BJ (cell line): ENCODE data around the gene SLC16A4. TPM values are rescaled to one million over a fixed set of nuclear protein-coding genes. Genes with fewer than 3 reads are reported as not detected.

Experiments used
- CTCF ChIA-PET: fragments of 350-600 bp; formaldehyde crosslinking; extraction: SDS; loops from one replicate; lab custom pipeline; 2021; ENCODE audit warnings: antibody characterized with exemption, inconsistent platforms; lab: Yijun Ruan, JAX
- POLR2A ChIA-PET: fragments of 300-600 bp; sonication (Branson Sonifier 250); formaldehyde crosslinking; extraction: SDS; loops from one replicate; lab custom pipeline; 2021; ENCODE audit warnings: antibody characterized with exemption; lab: Charles Lee
- DNase-seq: peaks from one replicate; pipeline ENCODE4 v3.0.0-alpha.2; 2011; ENCODE audit warnings: low read depth
- H3K27me3 ChIP-seq: 2 replicates; pipeline ENCODE4 v1.6.0; 2011; ENCODE audit warnings: low read length; ENCODE audit not compliant: control insufficient read depth, insufficient read depth
- H3K36me3 ChIP-seq: 2 replicates; pipeline ENCODE4 v1.5.1; 2011; ENCODE audit warnings: low read length; ENCODE audit not compliant: control insufficient read depth, insufficient read depth
- H3K4me3 ChIP-seq: 2 replicates; pipeline ENCODE4 v1.5.1; 2011; ENCODE audit warnings: low read depth, mild to moderate bottlenecking, control low read depth, low read length
- polyA plus RNA-seq: library from polyadenylated mRNA; depleted of rRNA; stranded (reverse); fragments of >200 nt; gene quantifications from 2 replicates; pipeline ENCODE4 v1.2.3, GENCODE V29; 2011
- TF ChIP-seq, protein P1 (sequence below): IDR thresholded peaks from 2 replicates; pipeline ENCODE4 v1.5.1; 2011; ENCODE audit warnings: low read depth, mild to moderate bottlenecking, control low read depth, inconsistent platforms, low read length, moderate library complexity; ENCODE audit not compliant: insufficient read depth

Gene SLC16A4
- polyA plus RNA-seq, 1 experiment: 20.8 TPM

DNA sequence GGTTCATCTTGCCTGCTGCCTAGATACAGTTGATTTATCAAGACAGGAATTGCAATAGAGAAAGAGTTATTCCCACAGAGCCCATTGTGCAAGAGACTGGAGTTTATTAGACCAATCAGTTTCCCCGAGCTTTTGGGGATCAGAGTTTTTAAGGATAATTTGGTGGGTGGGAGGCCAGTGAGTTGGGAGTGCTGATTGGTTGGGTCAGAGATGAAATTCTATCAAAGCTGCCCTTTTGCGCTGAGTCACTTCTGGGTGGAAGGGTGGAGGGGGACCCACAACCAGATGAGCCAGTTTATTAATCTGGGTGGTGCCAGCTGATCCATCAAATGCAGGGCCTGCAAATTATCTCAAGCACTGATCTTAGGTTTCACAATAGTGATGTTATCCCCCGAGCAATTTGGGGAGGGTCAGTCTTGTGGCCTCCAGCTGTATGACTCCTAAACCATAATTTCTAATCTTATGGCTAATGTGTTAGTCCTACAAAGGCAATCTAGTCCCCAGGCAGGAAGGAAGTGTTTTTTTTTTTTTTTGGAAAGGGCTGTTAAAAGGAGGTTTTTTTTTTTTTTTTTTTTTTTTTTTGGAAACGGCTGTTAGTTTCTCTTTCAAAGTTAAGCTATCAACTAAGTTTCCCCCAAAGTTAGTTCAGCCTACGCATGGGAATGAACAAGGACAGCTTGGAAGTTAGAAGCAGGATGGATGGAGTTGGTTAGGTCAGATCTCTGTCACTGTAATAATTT, 7.4 kb downstream of the SLC16A4 start:
- Histone ChIP-seq H3K27me3 (no peaks in the 10 kb centered on the region), H3K4me3 (no peak overlapping the region), H3K36me3 (no peaks in the 10 kb centered on the region; the same call in 1 of the 2 replicates)
- ChIA-PET CTCF (interaction anchor here (1.0 to 1.3 kb wide), 2 partner anchors 45 to 181 kb away, joined by 4 to 5 read pairs; no protein-coding TSS in a partner anchor), POLR2A (interaction anchor here (0.6 kb wide), 1 partner anchor 173 kb away, joined by 4 read pairs; the partner anchor contains the start of gene KCNC4)
- DNase-seq: no peak
- TF ChIP-seq, protein P1, sequence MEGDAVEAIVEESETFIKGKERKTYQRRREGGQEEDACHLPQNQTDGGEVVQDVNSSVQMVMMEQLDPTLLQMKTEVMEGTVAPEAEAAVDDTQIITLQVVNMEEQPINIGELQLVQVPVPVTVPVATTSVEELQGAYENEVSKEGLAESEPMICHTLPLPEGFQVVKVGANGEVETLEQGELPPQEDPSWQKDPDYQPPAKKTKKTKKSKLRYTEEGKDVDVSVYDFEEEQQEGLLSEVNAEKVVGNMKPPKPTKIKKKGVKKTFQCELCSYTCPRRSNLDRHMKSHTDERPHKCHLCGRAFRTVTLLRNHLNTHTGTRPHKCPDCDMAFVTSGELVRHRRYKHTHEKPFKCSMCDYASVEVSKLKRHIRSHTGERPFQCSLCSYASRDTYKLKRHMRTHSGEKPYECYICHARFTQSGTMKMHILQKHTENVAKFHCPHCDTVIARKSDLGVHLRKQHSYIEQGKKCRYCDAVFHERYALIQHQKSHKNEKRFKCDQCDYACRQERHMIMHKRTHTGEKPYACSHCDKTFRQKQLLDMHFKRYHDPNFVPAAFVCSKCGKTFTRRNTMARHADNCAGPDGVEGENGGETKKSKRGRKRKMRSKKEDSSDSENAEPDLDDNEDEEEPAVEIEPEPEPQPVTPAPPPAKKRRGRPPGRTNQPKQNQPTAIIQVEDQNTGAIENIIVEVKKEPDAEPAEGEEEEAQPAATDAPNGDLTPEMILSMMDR: no peak

DNA sequence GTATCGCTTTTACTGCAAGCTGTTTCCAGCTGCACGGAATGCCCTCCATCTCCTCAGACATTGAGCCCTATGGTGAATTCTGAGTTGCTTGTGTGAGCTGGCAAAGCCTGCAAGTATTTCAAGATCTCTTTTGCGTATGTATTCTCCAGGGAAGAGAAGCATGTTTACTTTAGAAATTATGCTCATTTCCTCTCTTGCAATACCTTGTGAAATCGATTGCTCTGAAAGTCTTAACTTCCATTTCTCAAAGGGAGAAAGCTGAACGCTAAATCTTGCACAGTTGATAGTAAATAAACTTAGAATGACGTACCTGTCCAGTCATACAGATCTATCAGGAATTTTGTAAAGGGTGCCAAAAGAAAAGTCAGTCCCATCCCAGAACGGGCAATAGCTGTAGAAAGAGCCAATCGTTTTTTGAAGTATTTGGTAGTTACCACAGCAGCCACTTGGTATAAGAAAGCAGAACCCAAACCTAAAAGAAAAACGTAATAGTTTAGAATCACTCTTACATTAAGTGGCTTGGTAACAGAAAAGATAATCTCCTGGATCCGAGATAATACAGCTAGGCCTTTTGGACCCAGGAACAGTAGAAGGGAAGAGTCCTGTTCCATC, 10.0 kb downstream of the SLC16A4 start:
- H3K27me3 ChIP-seq: no peaks in the 10 kb centered on the region
- no peak for DNase-seq

DNA sequence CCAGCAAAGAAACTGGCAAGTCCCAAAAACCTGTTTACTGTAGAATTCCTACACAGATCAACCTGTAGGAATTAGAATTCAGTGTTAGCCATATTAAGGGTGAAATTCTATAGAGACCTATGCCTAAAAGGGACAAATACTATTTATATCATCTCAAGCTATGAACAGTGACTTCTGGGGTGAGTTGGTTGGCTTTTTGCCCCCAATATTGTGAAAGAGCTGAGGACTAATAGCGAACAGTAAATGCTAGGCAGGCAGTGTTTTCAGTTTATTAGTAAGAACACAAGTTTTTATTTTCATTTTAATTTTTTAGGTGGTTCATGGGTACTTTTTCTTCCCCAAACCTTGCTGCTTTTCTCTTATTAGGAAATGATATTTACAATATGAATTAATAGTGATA, 15.3 kb downstream of the SLC16A4 start:
- POLR2A ChIA-PET: no interaction called here
- no peak for DNase-seq

More for the DNA sequence above, 10.0 kb downstream of the SLC16A4 start:
- TF ChIP-seq, protein P1: no peak
- POLR2A ChIA-PET: no interaction called here
- CTCF ChIA-PET: interaction anchor here (1.0 to 1.5 kb wide), 4 partner anchors 9 to 174 kb away, joined by 3 to 4 read pairs (median 3); no protein-coding TSS in a partner anchor
- H3K4me3 ChIP-seq: no peak overlapping the region
- peaks cover 4% of the 10 kb centered on the region for H3K36me3 ChIP-seq

DNA sequence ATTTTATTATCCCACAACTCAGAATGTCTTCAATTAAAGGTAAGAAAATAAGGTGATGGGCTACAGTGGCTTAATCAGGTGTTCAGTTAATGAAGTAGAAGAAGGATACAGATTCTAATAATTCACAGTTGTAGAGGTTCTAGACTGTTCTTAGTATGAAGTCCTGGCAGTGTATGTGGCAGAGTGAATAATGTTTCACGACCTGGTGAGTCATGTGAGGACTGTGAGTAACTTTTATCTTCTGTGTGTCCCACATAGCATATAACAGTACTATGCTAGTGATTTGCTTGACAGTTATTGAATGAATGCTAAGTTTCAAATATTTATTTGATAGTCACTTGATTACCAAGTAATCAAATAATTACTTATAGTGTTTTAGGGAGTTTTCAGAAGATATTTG, 20.0 kb downstream of the SLC16A4 start:
- Histone ChIP-seq H3K4me3 (no peak overlapping the region), H3K36me3 (peaks cover 5% of the 10 kb centered on the region), H3K27me3 (no peaks in the 10 kb centered on the region)
- DNase-seq: no peak
- CTCF ChIA-PET: no interaction called here
- POLR2A ChIA-PET: interaction anchor here (0.6 kb wide), 1 partner anchor 34 kb away, joined by 3 read pairs; no protein-coding TSS in a partner anchor
- TF ChIP-seq, protein P1: no peak

More for the DNA sequence above, 15.3 kb downstream of the SLC16A4 start:
- CTCF ChIA-PET: interaction anchor here (1.3 kb wide), 1 partner anchor 12 kb away, joined by 3 read pairs; no protein-coding TSS in a partner anchor
- peaks cover 8% of the 10 kb centered on the region for H3K36me3 ChIP-seq
- H3K27me3 ChIP-seq: no peaks in the 10 kb centered on the region
- no peak overlapping the region for H3K4me3 ChIP-seq
- TF ChIP-seq, protein P1: no peak

DNA sequence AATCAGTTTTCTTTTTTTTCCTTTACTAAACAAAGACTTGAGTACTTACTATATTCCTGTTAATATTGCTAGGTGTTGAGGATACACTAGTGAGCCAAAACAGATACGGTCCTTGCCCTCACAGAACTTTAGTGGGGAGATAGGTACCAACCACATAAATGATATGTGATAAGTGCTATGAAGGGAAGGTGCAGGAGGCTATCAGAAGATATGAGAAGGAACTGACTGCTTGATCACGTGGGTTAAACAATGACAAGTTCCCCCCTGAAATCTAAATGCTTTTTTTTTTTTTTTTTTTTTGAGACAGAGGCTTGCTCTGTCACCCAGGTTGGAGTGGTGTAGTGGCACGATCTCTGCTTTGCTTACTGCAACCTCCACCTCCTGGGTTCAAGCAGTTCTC, 26.6 kb downstream of the SLC16A4 start:
- POLR2A ChIA-PET: no interaction called here
- DNase-seq: no peak
- no peak overlapping the region for H3K4me3 ChIP-seq
- TF ChIP-seq, protein P1: no peak
- no peaks in the 10 kb centered on the region for H3K36me3 ChIP-seq
- H3K27me3 ChIP-seq: no peaks in the 10 kb centered on the region
- CTCF ChIA-PET: interaction anchor here (0.7 kb wide), 1 partner anchor 78 kb away, joined by 5 read pairs; no protein-coding TSS in a partner anchor
